Measurements from ENCODE around the gene HMGXB4.

DNA sequence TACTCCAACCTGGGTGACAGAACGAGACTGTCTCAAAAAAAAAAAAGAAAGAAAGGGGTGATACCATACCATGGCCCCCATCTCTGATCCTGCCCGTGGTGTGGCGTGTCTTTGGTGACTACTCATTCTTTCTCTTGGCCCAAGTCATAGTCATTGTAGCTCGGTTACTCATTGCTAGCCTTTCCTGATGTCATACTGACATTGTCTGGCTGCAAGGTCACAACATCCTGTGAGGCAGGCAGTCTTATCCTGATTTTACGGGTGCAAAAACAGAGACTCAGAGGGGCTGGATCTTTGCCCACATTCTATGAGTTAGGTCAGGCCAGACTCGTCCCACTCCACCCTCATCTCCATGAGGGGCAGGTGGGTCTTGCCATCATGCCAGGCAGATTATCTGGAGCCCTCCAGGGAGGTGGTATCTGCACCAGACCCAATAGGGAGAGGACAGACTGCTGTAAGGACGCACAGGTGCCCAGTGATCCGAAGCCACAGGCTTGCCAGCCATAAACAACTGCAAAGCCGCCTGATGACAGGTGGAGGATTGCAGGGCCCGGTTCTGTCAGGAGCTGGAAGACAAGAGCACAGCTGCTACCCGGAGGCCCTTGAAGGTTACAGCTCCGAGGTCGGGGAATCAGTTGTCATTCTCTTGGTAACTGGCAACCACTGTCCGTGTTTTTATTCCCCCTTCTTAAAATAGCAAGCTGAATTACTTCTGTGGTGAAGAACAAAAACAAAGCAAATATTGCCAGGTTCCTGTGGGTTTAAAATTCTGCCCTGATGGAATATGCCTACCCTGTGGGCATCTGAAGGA lies 56.2 kb downstream of the HMGXB4 start:
- no peak for TF ChIP-seq CTCF (IDR thresholded peaks at IDR 0.05)
- no peak for TF ChIP-seq POLR2A (IDR thresholded peaks at IDR 0.05)

Data from Peyer's patch (tissue), 4 donors.